SK-N-SH (cell line): ENCODE data around the gene ZNF467.

Experiments
- CHD2 ChIP-seq: fragments of 150-350 bp; IDR thresholded peaks from 2 replicates; pipeline ENCODE4 v1.6.1; 2018; ENCODE audit warnings: low read length; ENCODE audit not compliant: partially characterized antibody
- EP300 ChIP-seq, 2 experiments: IDR thresholded peaks; 2 replicates each; pipeline versions ENCODE4 v1.4.0 to v1.6.1; 2012; ENCODE audit warnings: borderline replicate concordance in 1 of 2, low read depth in 1 of 2, low read length in 1 of 2
- FOXJ3 ChIP-seq: sonication (generic); formaldehyde crosslinking; IDR thresholded peaks from 2 replicates; pipeline ENCODE4 v1.5.1; 2020; ENCODE audit warnings: mild to moderate bottlenecking, missing genetic modification reagents
- NFIC ChIP-seq: IDR thresholded peaks from 2 replicates; pipeline ENCODE4 v1.4.0; 2012; ENCODE audit warnings: borderline replicate concordance
- POLR2AphosphoS5 ChIP-seq: IDR thresholded peaks from 2 replicates; pipeline ENCODE4 v1.6.1; 2012; ENCODE audit warnings: low read depth, low read length
- RFX5 ChIP-seq: IDR thresholded peaks from 2 replicates; pipeline ENCODE4 v1.6.1; 2012; ENCODE audit warnings: mild to moderate bottlenecking, improper control_type of control experiment, low read length
- SMC3 ChIP-seq: IDR thresholded peaks from 2 replicates; pipeline ENCODE4 v1.6.1; 2012; ENCODE audit warnings: low read depth, low read length, improper control_type of control experiment
- YY1 ChIP-seq: IDR thresholded peaks from 2 replicates; pipeline ENCODE4 v1.4.0; 2012; ENCODE audit warnings: low read depth, mild to moderate bottlenecking
- TF ChIP-seq, protein P1 (sequence below): fragments of 200-600 bp; sonication (generic); IDR thresholded peaks from 2 replicates; pipeline ENCODE4 v1.6.1; 2017; ENCODE audit warnings: antibody characterized with exemption, mild to moderate bottlenecking, moderate library complexity
- TF ChIP-seq, protein P2 (sequence below): fragments of 150-350 bp; IDR thresholded peaks from 2 replicates; pipeline ENCODE4 v1.6.1; 2017; ENCODE audit warnings: antibody characterized with exemption, low read length, low read depth, borderline replicate concordance
- TF ChIP-seq, protein P3 (sequence below): IDR thresholded peaks from 2 replicates; pipeline ENCODE4; 2012
- TF ChIP-seq, protein P4 (sequence below): IDR thresholded peaks from 2 replicates; pipeline ENCODE4 v1.4.0; 2012; ENCODE audit warnings: low read depth
- TF ChIP-seq, protein P5 (sequence below): IDR thresholded peaks from 2 replicates; pipeline ENCODE4 v1.4.0; 2012; ENCODE audit warnings: low read depth, borderline replicate concordance

DNA sequence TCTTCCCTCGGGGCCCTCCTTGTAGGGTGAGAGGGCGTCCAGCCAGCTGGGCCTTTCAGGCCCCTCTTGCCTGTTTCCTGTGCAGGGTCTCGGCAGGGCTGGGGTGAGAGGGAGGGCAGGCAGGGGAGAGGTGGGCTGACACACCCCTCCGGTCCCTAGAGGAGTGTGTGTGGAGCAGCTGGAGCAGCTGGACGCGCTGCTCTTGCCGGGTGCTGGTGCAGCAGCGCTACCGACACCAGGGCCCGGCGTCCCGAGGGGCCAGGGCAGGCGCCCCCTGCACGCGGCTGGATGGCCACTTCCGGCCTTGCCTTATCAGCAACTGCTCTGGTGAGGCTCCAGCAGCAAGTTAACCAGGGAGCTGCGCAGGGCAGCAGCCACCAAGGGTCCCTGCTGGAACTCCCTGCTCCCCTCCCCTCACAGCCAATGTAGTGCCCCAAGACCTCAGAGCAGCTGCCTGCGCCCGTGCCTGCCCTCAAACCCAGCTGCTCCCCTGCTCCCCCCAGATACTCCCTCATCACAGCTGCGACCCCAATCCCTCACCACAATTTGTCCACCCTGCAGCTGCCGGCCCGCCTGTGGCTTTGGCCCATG lies 49.1 kb upstream of the ZNF467 start:
- TF ChIP-seq, protein P1, sequence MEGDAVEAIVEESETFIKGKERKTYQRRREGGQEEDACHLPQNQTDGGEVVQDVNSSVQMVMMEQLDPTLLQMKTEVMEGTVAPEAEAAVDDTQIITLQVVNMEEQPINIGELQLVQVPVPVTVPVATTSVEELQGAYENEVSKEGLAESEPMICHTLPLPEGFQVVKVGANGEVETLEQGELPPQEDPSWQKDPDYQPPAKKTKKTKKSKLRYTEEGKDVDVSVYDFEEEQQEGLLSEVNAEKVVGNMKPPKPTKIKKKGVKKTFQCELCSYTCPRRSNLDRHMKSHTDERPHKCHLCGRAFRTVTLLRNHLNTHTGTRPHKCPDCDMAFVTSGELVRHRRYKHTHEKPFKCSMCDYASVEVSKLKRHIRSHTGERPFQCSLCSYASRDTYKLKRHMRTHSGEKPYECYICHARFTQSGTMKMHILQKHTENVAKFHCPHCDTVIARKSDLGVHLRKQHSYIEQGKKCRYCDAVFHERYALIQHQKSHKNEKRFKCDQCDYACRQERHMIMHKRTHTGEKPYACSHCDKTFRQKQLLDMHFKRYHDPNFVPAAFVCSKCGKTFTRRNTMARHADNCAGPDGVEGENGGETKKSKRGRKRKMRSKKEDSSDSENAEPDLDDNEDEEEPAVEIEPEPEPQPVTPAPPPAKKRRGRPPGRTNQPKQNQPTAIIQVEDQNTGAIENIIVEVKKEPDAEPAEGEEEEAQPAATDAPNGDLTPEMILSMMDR: no peak
- TF ChIP-seq FOXJ3 (CRISPR knock-in tag): no peak
- TF ChIP-seq SMC3: no peak
- no peak for TF ChIP-seq POLR2AphosphoS5
- TF ChIP-seq, protein P2, sequence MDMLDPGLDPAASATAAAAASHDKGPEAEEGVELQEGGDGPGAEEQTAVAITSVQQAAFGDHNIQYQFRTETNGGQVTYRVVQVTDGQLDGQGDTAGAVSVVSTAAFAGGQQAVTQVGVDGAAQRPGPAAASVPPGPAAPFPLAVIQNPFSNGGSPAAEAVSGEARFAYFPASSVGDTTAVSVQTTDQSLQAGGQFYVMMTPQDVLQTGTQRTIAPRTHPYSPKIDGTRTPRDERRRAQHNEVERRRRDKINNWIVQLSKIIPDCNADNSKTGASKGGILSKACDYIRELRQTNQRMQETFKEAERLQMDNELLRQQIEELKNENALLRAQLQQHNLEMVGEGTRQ: no peak
- no peak for TF ChIP-seq CHD2
- no peak for TF ChIP-seq EP300 (IDR thresholded peaks at IDR 0.05; ENCODE audit: borderline replicate concordance in 1 of 2, low read depth in 1 of 2, low read length in 1 of 2)
- no peak for TF ChIP-seq YY1
- TF ChIP-seq, protein P3, sequence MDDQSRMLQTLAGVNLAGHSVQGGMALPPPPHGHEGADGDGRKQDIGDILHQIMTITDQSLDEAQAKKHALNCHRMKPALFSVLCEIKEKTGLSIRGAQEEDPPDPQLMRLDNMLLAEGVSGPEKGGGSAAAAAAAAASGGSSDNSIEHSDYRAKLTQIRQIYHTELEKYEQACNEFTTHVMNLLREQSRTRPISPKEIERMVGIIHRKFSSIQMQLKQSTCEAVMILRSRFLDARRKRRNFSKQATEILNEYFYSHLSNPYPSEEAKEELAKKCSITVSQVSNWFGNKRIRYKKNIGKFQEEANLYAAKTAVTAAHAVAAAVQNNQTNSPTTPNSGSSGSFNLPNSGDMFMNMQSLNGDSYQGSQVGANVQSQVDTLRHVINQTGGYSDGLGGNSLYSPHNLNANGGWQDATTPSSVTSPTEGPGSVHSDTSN: no peak
- TF ChIP-seq, protein P4, sequence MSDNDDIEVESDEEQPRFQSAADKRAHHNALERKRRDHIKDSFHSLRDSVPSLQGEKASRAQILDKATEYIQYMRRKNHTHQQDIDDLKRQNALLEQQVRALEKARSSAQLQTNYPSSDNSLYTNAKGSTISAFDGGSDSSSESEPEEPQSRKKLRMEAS: no peak
- TF ChIP-seq, protein P5, sequence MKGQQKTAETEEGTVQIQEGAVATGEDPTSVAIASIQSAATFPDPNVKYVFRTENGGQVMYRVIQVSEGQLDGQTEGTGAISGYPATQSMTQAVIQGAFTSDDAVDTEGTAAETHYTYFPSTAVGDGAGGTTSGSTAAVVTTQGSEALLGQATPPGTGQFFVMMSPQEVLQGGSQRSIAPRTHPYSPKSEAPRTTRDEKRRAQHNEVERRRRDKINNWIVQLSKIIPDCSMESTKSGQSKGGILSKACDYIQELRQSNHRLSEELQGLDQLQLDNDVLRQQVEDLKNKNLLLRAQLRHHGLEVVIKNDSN: no peak
- no peak for TF ChIP-seq RFX5
- no peak for TF ChIP-seq NFIC
